Stimulated activated CD8-positive, alpha-beta memory T cell treated with anti-CD3 and anti-CD28 coated beads, Interleukin-4, amount 100 ng/mL, for 1 hour (primary cell): ENCODE measurements around the gene DIO3.
"Not testable (repeated sequence)": the region's sequence is repeated elsewhere in the genome, so short reads cannot be mapped to it uniquely, and the experiment has no call there.

Source experiments
- DNase-seq, 2 donors: peaks; one replicate each; pipeline ENCODE4 v3.0.0-alpha.2; 2020; ENCODE audit warnings: low read depth in 2 of 2, low spot score in 1 of 2

DIO3 gene

GRCh38 chr14:101558739-101559240 lies 2.5 kb upstream of the DIO3 start:
- no peak for DNase-seq

GRCh38 chr14:101559250-101559623 lies 2.1 kb upstream of the DIO3 start:
- no peak for DNase-seq

- no peak for DNase-seq
Measured at GRCh38 chr14:101559624-101560533, 1.4 kb upstream of the DIO3 start.

GRCh38 chr14:101560534-101561113 lies 671 bp upstream of the DIO3 start:
- no peak for DNase-seq

- DNase-seq = no peak
Measured at GRCh38 chr14:101561897-101562490, 699 bp downstream of the DIO3 start.

- no peak for DNase-seq
Measured at GRCh38 chr14:101562659-101563351, 1.5 kb downstream of the DIO3 start.

GRCh38 chr14:101563352-101563653 lies 2.0 kb downstream of the DIO3 start:
- DNase-seq = no peak

GRCh38 chr14:101563654-101564443 lies 2.6 kb downstream of the DIO3 start:
- no peak for DNase-seq

- no peak for DNase-seq
Measured at GRCh38 chr14:101564444-101564776, 3.1 kb downstream of the DIO3 start.

- no peak for DNase-seq
Measured at GRCh38 chr14:101564819-101565698, 3.8 kb downstream of the DIO3 start.

- no peak for DNase-seq
Measured at GRCh38 chr14:101567252-101567651, 6.0 kb downstream of the DIO3 start.

GRCh38 chr14:101571004-101571403 lies 9.7 kb downstream of the DIO3 start:
- no peak for DNase-seq

- not testable (repeated sequence) for DNase-seq
Measured at GRCh38 chr14:101572526-101572925, 11.2 kb downstream of the DIO3 start.

GRCh38 chr14:101573289-101573688 lies 12.0 kb downstream of the DIO3 start:
- no peak for DNase-seq

- no peak for DNase-seq
Measured at GRCh38 chr14:101575581-101575980, 14.3 kb downstream of the DIO3 start.

- DNase-seq = no peak
Measured at GRCh38 chr14:101577221-101577909, 16.1 kb downstream of the DIO3 start.

GRCh38 chr14:101578489-101578888 lies 17.2 kb downstream of the DIO3 start:
- DNase-seq = no peak

GRCh38 chr14:101579372-101580080 lies 18.2 kb downstream of the DIO3 start:
- no peak for DNase-seq

- DNase-seq = no peak
Measured at GRCh38 chr14:101581806-101582205, 20.5 kb downstream of the DIO3 start.
